AML-193 (cell line): ENCODE data around the gene TCF7.

Experiments used
- DNase-seq, 2 experiments: peaks; one replicate each; lab custom pipeline; 2025; lab: John Stamatoyannopoulos, UW

The TCF7 gene

DNA sequence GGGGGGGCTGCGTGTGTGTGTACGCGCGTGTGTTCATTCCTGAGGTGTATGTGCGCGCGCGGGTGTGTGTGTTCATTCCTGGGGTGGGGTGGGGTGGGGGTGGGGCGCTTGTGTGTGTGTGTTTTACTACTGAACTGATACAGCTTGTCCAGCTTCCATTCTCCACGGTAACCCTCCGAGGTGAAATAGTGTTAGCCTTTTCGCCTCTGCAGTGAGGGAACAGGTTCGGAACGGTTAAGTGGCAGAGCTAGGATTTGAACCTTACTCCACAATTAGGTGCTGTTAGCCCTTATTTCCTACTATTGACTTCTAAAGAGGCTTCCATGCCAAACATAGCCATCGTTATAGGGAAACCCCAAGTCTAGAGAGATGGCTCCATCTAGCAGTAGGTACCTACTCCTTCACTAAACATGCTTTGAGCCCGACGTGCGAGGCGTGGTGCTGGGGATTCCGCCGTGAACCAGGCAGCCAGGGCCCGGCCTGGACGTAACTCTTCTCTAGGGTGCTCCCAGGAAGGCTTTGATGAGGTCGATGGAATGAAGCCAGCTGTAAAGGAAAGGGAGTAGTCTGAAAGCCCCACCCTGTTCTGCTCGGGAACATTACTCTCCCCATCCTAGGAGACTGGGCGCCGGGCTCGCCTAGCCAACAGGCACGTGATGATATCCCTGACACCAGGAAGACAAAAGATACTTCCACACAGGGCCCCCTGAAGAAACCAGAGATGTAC, 63.1 kb downstream of the TCF7 start:
- no peak for DNase-seq

DNA sequence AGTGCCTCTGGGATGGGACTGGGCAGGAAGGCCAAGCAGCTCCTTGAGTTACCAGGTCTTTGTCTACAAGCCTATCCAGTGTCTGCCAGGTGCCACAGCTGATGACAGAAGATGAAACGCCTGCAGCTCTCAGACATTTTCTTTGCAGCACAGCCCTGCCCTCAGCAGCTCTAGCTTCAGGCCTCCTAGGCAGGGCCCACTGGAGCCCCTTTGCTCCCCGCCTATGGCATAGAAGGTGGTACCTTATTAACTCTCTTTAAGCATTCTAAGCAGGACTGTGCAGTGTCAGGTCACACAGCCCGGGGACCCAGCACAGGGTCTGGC, 63.6 kb downstream of the TCF7 start:
- no peak for DNase-seq

DNA sequence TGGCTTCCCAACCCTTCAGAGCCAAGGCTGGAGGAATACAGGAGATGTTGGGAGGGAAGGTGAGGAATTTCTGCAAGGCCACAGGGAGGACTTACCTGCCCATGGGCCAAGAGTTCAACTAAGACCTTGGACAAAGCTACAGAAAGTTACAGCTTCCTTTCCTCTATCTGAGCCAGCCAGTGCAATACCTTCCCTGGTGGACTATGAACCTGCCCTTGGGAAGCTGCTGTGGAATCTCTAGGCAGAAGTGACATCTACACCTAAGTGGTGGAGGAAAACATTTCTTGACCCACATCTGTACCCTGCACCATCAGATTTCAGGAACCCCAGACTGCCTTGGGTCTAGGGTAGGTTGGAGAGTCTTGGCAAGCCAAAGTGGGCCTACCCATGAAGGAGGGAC, 69.0 kb downstream of the TCF7 start:
- no peak for DNase-seq

DNA sequence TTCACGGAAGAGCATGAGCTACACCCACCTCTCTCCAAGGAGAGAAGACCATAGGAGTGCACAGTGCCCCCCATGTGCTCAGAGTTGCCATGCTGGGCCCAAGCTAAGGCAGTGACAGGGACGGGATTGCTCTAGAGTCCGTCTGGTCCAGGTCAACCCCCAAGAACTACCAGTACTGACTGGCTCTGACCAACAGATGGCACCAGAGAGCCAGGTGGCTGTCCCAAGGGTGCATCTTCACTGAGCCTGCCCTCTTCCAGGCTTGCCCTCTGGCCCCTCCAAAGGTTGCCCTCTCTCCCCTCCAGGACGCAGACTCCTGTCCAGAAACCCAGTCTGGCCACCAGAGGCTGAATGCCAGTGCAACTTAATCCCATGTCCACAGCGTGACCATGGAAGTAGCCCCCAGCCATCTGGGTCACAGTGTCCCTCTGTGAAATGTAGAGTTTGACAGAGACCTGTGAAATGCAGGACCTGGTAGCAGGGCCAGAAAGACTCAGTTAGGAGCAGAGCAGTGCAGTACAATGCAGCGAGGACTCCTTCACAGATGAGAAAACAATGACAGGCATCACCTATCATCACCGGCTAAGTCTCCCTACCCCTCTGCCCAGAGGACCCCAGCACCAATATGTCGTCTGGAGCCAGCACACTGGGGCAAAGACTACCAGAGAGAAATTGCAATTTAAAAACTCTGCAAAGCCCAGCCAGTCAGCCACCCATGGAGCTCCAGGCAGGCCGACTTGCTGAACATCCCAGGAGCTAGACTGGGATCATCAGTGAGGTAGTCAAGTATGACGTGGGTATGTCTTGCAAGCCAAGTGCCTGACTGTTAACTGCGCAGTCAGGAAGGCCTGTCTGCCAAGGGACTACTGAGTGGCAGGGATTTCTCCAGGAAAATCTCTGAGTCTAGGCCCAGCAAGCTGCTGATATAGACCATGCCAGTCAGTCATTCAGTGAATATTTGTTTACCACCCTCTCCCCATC, 70.0 kb downstream of the TCF7 start:
- peak; percentile 37 to 60 for DNase-seq

DNA sequence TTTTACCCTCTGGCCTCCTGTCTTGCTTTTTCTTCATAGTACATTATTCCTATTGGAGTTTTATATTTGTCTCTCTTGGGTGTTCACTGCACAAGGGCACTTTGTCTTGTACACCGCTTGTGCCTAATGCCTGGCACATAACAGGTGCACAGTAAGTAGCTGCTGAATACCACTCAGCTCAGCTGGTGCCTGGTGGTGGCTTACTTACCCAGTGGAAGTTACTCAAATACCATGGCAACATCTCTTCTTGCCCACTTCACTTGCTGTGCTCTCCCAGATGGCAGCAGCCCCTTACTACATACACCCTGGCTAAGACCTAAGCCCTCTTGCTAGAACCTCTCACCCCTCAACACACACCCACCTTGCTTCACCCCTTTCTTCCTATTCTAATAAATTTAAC, 73.6 kb downstream of the TCF7 start:
- DNase-seq, result no peak

DNA sequence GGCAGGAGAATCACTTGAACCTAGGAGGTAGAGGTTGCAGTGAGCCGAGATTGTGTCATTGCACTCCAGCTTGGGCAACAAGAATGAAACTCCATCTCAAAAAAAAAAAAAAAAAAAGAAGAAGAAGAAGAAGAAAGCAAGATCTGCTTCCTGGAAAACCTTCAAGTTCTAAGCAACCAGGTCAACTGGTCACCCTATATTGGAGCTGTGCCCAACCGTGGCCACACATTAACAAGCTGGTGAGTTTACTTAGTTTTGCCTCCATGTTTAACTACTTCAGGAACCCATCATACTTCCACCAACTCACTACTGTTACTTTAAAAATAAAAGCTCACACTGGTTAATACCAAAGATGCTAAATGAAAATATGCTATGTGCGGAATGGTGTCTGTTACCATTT, 74.5 kb downstream of the TCF7 start:
- DNase-seq, result no peak

DNA sequence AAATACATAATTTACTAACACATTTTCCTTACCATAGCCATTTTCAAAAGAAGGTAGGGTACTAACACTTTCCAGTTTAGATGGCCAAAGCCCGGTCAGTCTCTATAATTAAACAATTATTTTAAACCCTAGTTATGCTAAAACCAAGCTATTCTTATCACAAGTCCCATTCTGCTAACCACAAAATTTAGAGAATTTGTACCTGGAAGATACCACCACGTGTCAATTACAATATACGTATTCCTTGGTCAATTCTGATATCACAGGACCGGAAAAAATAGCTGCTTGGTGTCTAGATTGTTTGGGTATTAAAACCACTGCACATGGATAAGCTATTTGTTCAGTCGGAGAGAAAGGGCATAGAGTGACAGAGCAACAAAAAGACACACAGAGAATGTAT, 81.2 kb downstream of the TCF7 start:
- DNase-seq, result no peak
